Liver (tissue), 9 donors: ENCODE measurements around the gene TPM4. TPM values are rescaled to one million over a fixed set of nuclear protein-coding genes. Genes with fewer than 3 reads are reported as not detected.

Experiments
- DNase-seq: peaks from one replicate; pipeline ENCODE4 v3.0.0-alpha.2; 2017; ENCODE audit warnings: low spot score
- H3K27ac ChIP-seq, 2 donors: one replicate each; pipeline ENCODE4 v1.7.0; 2013; ENCODE audit warnings: inconsistent platforms in 2 of 2, low read length in 2 of 2, control low read depth in 1 of 2, low read depth in 1 of 2, mild to moderate bottlenecking in 1 of 2
- H3K27me3 ChIP-seq, 4 donors: one replicate each; pipeline versions ENCODE4 v1.6.1 to v1.7.0; 2013; ENCODE audit warnings: low read length in 3 of 4, inconsistent platforms in 1 of 4, mild to moderate bottlenecking in 1 of 4, moderate library complexity in 1 of 4; ENCODE audit not compliant: control insufficient read depth in 4 of 4, insufficient read depth in 4 of 4
- H3K36me3 ChIP-seq, 4 donors: one replicate each; pipeline versions ENCODE4 v1.6.1 to v1.7.0; 2013; ENCODE audit warnings: low read length in 3 of 4, mild to moderate bottlenecking in 3 of 4, low read depth in 1 of 4, moderate library complexity in 1 of 4; ENCODE audit not compliant: control insufficient read depth in 4 of 4, insufficient read depth in 3 of 4
- H3K4me1 ChIP-seq, 4 donors: one replicate each; pipeline versions ENCODE4 v1.6.1 to v1.7.0; 2013; ENCODE audit warnings: low read length in 3 of 4, mild to moderate bottlenecking in 3 of 4, moderate library complexity in 1 of 4; ENCODE audit not compliant: control insufficient read depth in 4 of 4, insufficient read depth in 4 of 4
- H3K4me3 ChIP-seq, 3 donors: one replicate each; pipeline versions ENCODE4 v1.6.1 to v1.7.0; 2013; ENCODE audit warnings: low read length in 3 of 3, control low read depth in 1 of 3, low read depth in 1 of 3, mild to moderate bottlenecking in 1 of 3
- H3K9ac ChIP-seq, 2 donors: one replicate each; pipeline ENCODE4 v1.7.0; 2013; ENCODE audit warnings: low read length in 2 of 2, mild to moderate bottlenecking in 2 of 2, moderate library complexity in 2 of 2, control low read depth in 1 of 2, low read depth in 1 of 2
- H3K9me3 ChIP-seq, 4 donors: one replicate each; pipeline versions ENCODE4 v1.6.1 to v1.7.0; 2013; ENCODE audit warnings: low read length in 3 of 4; ENCODE audit not compliant: control insufficient read depth in 4 of 4
- CTCF ChIP-seq: fragments of 150-350 bp; IDR thresholded peaks from 2 replicates; pipeline ENCODE4 v1.5.1; 2017; ENCODE audit warnings: improper control_type of control experiment, low read depth, low read length; ENCODE audit not compliant: missing input control
- EGR1 ChIP-seq, 2 donors: IDR thresholded peaks; 2 replicates each; pipeline ENCODE4 v1.6.1; 2016 to 2018; ENCODE audit warnings: antibody characterized with exemption in 2 of 2, low read depth in 2 of 2
- FOXA1 ChIP-seq: IDR thresholded peaks from 2 replicates; pipeline ENCODE4 v1.6.1; 2016; ENCODE audit warnings: antibody characterized with exemption
- FOXA2 ChIP-seq: IDR thresholded peaks from 2 replicates; pipeline ENCODE4 v1.6.1; 2016; ENCODE audit warnings: antibody characterized with exemption
- GABPA ChIP-seq, 2 donors: IDR thresholded peaks in 1 of 2; conservative IDR thresholded peaks in 1 of 2; 2 replicates each; pipeline ENCODE4 v1.6.1; 2016; ENCODE audit warnings: antibody characterized with exemption in 2 of 2, mild to moderate bottlenecking in 1 of 2, moderate library complexity in 1 of 2
- HNF4A ChIP-seq, 2 donors: conservative IDR thresholded peaks; 2 replicates each; pipeline ENCODE4 v1.6.1; 2016; ENCODE audit warnings: antibody characterized with exemption in 2 of 2, mild to moderate bottlenecking in 2 of 2
- HNF4G ChIP-seq: IDR thresholded peaks from 2 replicates; pipeline ENCODE4 v1.6.1; 2016; ENCODE audit warnings: antibody characterized with exemption
- MAX ChIP-seq: IDR thresholded peaks from 2 replicates; pipeline ENCODE4 v1.6.1; 2016; ENCODE audit warnings: antibody characterized with exemption
- RAD21 ChIP-seq, 2 donors: IDR thresholded peaks; 2 replicates each; pipeline ENCODE4 v1.6.1; 2016; ENCODE audit warnings: antibody characterized with exemption in 2 of 2, mild to moderate bottlenecking in 2 of 2
- REST ChIP-seq: IDR thresholded peaks from 2 replicates; pipeline ENCODE4 v1.6.1; 2016; ENCODE audit warnings: antibody characterized with exemption, mild to moderate bottlenecking
- RXRA ChIP-seq, 2 donors: IDR thresholded peaks; 2 replicates each; pipeline ENCODE4 v1.6.1; 2017 to 2018; ENCODE audit warnings: antibody characterized with exemption in 2 of 2, mild to moderate bottlenecking in 1 of 2
- SP1 ChIP-seq: IDR thresholded peaks from 2 replicates; pipeline ENCODE4 v1.6.1; 2018; ENCODE audit warnings: antibody characterized with exemption, mild to moderate bottlenecking
- TAF1 ChIP-seq: conservative IDR thresholded peaks from 2 replicates; pipeline ENCODE4 v1.6.1; 2016; ENCODE audit warnings: antibody characterized with exemption, mild to moderate bottlenecking
- YY1 ChIP-seq: IDR thresholded peaks from 2 replicates; pipeline ENCODE4 v1.6.1; 2016; ENCODE audit warnings: antibody characterized with exemption, mild to moderate bottlenecking
- ZBTB33 ChIP-seq: IDR thresholded peaks from 2 replicates; pipeline ENCODE4 v1.6.1; 2016; ENCODE audit warnings: antibody characterized with exemption
- WGBS: extraction: QIAGEN DNeasy Blood & Tissue Kit; methylation state at CpG from one replicate; pipeline ENCODE4 v1.1.7; 2013; 5-methylcytosine and 5-hydroxymethylcytosine counted together
- polyA plus RNA-seq, 2 donors: library from polyadenylated mRNA; stranded (reverse) in 1 of 2; unstranded in 1 of 2; fragments of 200-250 nt in 1 of 2; fragments of >200 nt in 1 of 2; fragmentation: Nextera tagmentation in 1 of 2; extraction: Ambion mirVana in 1 of 2; gene quantifications; one replicate each; pipeline versions ENCODE4 v1.2.1 to v1.2.3, GENCODE V29; 2013 to 2015
- total RNA-seq, 2 donors: library from RNA; depleted of rRNA; stranded (reverse); fragments of >200 nt; gene quantifications; one replicate each; pipeline ENCODE4 v1.2.3, GENCODE V29; 2014
- TF ChIP-seq, protein P1 (sequence below): IDR thresholded peaks from 2 replicates; pipeline ENCODE4 v1.6.1; 2016; ENCODE audit warnings: antibody characterized with exemption
- donor health status: healthy.
- donor health status: healthy.
- donor health status: healthy.
- donor health status: healthy.
- donor health status: healthy.

TPM4 gene
- total and polyA plus RNA-seq, 4 donors, result 19.8 to 59.9 (median 43.4) TPM

DNA sequence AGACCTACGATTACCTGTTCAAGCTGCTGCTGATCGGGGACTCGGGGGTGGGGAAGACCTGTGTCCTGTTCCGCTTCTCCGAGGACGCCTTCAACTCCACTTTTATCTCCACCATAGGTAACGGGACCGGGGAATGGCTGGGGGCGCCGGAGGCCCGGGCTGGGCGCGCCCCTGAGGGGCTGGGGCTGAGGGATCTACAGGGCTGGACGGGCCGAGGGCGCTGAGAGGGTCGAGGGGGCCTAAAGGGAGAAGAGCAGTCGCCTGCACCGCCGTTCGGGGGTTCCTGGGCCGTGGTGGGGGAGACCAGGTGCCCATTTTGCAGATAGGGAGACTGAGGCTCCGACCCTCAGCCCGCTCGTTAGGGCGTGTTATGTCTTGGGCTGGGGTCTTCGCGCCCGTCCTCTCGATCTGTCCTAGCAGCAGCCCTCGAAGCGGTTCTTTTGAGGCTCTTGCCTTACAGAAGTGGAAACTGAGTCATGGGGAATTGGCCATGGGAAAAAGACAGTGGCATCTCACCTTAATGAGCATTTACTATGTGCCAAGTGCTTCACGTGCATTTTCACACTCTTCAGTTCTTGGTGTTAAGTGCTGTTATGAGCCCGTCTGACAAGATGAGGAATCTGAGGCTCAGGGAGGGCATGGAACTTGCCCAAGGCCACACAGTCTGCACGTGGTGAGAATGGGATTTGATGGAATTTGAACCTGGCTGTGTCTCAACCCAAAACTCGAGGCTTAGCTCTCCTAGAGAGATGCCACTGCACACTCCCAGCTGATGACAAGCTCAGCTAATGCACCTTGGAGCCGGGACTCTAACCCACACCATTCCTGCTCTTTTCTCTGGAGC lies 35.8 kb downstream of the TPM4 start:
- Histone ChIP-seq H3K4me3 (peak overlapping the region; percentile 91 to 98 (median 97)), H3K9me3 (no peaks in the 10 kb centered on the region), H3K9ac (peak overlapping the region; percentile 95 to 98), H3K27ac (peak overlapping the region; percentile 95 to 99), H3K36me3 (no peaks in the 10 kb centered on the region), H3K27me3 (no peaks in the 10 kb centered on the region), H3K4me1 (peaks cover 3 to 38% (median 27%) of the 10 kb centered on the region in 4 donors)
- no peak for DNase-seq
- TF ChIP-seq GABPA (IDR thresholded peaks at IDR 0.05 in 1 of 2, conservative IDR thresholded peaks at IDR 0.05 in 1 of 2) (peak in 1 of 2 donors; percentile 70), TAF1 (peak; percentile 52), CTCF (no peak), YY1 (peak; percentile 91), SP1 (peak; percentile 26), REST (no peak), HNF4A (conservative IDR thresholded peaks at IDR 0.05) (peak; percentile 78 to 84), RXRA (IDR thresholded peaks at IDR 0.05) (peak; percentile 27 to 29), MAX (peak; percentile 20), RAD21 (IDR thresholded peaks at IDR 0.05) (no peak), HNF4G (peak; percentile 50)
- 1% methylated on average over 37 of the region's 37 CpGs for WGBS

DNA sequence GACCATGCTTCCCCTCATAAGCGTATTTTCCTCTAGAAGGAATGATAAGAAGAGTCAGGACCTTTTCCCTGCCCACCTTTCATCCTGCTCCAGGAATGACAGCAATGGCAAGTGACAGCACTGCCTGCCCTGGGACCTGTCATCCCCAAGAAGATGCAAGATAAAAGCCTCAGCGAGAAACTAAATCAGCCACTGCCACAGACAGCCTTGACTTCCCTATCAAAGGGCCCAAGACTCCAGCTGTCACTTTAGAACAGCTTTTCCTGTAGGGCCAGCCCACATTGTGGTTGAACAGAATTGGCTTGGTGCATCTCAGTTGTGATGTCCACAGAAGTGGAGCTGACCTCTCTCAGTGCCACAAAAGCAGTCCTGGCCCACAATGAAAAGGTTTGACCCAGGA lies 36.5 kb downstream of the TPM4 start:
- DNase-seq, result peak; percentile 48
- H3K4me3 ChIP-seq, result peak overlapping the region in 2 of 3 donors; percentile 97 to 98
- peaks cover 3 to 41% (median 29%) of the 10 kb centered on the region in 4 donors for H3K4me1 ChIP-seq
- peak overlapping the region; percentile 95 to 99 for H3K27ac ChIP-seq
- H3K27me3 ChIP-seq, result no peaks in the 10 kb centered on the region
- TF ChIP-seq GABPA (IDR thresholded peaks at IDR 0.05 in 1 of 2, conservative IDR thresholded peaks at IDR 0.05 in 1 of 2) (no peak), EGR1 (IDR thresholded peaks at IDR 0.05; ENCODE audit: low read depth in 2 of 2) (no peak), SP1 (no peak), ZBTB33 (no peak), TAF1 (no peak), MAX (no peak), FOXA1 (no peak), FOXA2 (no peak), CTCF (no peak)
- TF ChIP-seq, protein P1, sequence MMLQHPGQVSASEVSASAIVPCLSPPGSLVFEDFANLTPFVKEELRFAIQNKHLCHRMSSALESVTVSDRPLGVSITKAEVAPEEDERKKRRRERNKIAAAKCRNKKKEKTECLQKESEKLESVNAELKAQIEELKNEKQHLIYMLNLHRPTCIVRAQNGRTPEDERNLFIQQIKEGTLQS, result no peak
- no peaks in the 10 kb centered on the region for H3K36me3 ChIP-seq
- no peak overlapping the region for H3K9ac ChIP-seq
- no peaks in the 10 kb centered on the region for H3K9me3 ChIP-seq
- WGBS, result 37% methylated on average over 2 of the region's 2 CpGs
